H1 (cell line): ENCODE data around the gene TTC8. TPM values are rescaled to one million over a fixed set of nuclear protein-coding genes. Genes with fewer than 3 reads are reported as not detected.

Experiments
- MAX ChIP-seq: IDR thresholded peaks from 2 replicates; pipeline ENCODE4 v1.6.1; 2012; ENCODE audit warnings: inconsistent platforms
- SP4 ChIP-seq: IDR thresholded peaks from 2 replicates; pipeline ENCODE4 v1.6.1; 2012; ENCODE audit warnings: low read length, inconsistent platforms
- SRF ChIP-seq: IDR thresholded peaks from 2 replicates; pipeline ENCODE4 v1.6.1; 2011; ENCODE audit warnings: mild to moderate bottlenecking, low read depth, low read length, moderate library complexity
- SUZ12 ChIP-seq: fragments of 200-600 bp; sonication (generic); IDR thresholded peaks from 2 replicates; pipeline ENCODE4 v1.6.1; 2012; ENCODE audit warnings: mild to moderate bottlenecking, inconsistent platforms, low read length, moderate library complexity, mixed read lengths
- TAF7 ChIP-seq: optimal IDR thresholded peaks from 2 replicates; pipeline ENCODE3; 2011; ENCODE audit warnings: low read depth, mild to moderate bottlenecking, inconsistent platforms, low read length, moderate library complexity, borderline replicate concordance
- YY1 ChIP-seq: IDR thresholded peaks from 2 replicates; pipeline ENCODE4 v1.6.1; 2011; ENCODE audit warnings: low read depth, mild to moderate bottlenecking, low read length
- polyA plus RNA-seq, 7 experiments: library from polyadenylated mRNA; depleted of rRNA in 3 of 7; stranded (reverse) in 5 of 7; unstranded in 2 of 7; fragments of >200 nt in 5 of 7; fragments of 200-250 nt in 2 of 7; gene quantifications; 1 replicate in 5 of 7; 2 replicates in 1 of 7; 4 replicates in 1 of 7; pipeline versions ENCODE4 v1.2.1 to v1.2.3, GENCODE V29; 2011 to 2013; ENCODE audit warnings: missing spikeins in 2 of 7, mixed read lengths in 2 of 7
- total RNA-seq: library from RNA; stranded (reverse); fragmentation: NEBNext Ultra II Directional; extraction: Animal tissue kit (Norgen Biotek cat#: 25700); gene quantifications from 2 replicates; pipeline ENCODE4 v1.2.1, GENCODE V29; 2021
- TF ChIP-seq, protein P1 (sequence below), 3 experiments: IDR thresholded peaks; 1 replicate in 2 of 3; 2 replicates in 1 of 3; pipeline versions ENCODE4 v1.5.1 to v1.6.1; 2011; ENCODE audit warnings: low read length in 3 of 3, mild to moderate bottlenecking in 3 of 3, inconsistent platforms in 2 of 3, low read depth in 1 of 3, moderate library complexity in 1 of 3; ENCODE audit not compliant: insufficient read depth in 1 of 3; ENCODE audit errors: control extremely low read depth in 1 of 3

Gene TTC8
- total and polyA plus RNA-seq, 2 of the 8 experiments (the other 6 are each of a cell fraction or from before 2014, with no cell fraction given): 13.1 to 13.5 TPM

DNA sequence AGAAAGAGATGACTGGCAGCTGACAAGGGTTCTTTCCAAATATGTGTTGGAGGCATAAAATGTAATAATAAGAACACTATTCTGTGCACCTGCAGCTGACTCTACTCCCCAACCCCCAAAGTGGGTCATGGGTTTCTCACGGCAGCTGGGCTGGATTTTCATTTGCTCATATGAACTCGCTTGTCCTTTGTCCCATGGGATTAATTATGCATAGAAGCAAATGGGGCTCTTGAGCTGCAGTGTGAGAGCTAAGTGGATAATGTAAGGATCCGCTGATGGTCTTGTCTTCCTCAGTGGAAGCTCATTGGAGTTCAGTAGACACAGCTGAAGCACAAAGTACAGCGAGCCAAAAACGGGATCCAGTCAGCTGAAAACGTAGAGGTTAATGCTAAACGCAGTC lies 46.3 kb downstream of the TTC8 start (continued):
- TF ChIP-seq MAX: no peak
- TF ChIP-seq SRF: no peak
- TF ChIP-seq, protein P1, sequence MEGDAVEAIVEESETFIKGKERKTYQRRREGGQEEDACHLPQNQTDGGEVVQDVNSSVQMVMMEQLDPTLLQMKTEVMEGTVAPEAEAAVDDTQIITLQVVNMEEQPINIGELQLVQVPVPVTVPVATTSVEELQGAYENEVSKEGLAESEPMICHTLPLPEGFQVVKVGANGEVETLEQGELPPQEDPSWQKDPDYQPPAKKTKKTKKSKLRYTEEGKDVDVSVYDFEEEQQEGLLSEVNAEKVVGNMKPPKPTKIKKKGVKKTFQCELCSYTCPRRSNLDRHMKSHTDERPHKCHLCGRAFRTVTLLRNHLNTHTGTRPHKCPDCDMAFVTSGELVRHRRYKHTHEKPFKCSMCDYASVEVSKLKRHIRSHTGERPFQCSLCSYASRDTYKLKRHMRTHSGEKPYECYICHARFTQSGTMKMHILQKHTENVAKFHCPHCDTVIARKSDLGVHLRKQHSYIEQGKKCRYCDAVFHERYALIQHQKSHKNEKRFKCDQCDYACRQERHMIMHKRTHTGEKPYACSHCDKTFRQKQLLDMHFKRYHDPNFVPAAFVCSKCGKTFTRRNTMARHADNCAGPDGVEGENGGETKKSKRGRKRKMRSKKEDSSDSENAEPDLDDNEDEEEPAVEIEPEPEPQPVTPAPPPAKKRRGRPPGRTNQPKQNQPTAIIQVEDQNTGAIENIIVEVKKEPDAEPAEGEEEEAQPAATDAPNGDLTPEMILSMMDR (IDR thresholded peaks at IDR 0.05; ENCODE audit: control extremely low read depth in 1 of 3, insufficient read depth in 1 of 3, low read depth in 1 of 3, low read length in 3 of 3): no peak
- TF ChIP-seq YY1: no peak
- TF ChIP-seq SUZ12: no peak
- no peak for TF ChIP-seq SP4
- no peak for TF ChIP-seq TAF7
- TF ChIP-seq, all 59 proteins: peak for 0
